Effector memory CD8-positive, alpha-beta T cell (primary cell): Measurements from ENCODE around the gene PLOD3.

Experiments
- ATAC-seq: fragments of 150-1000 bp; cut with Tn5 transposase; replicated peaks from 2 replicates; pipeline ENCODE4 v1.10.0; 2021; ENCODE audit warnings: mild to moderate bottlenecking, moderate library complexity
- DNase-seq, 3 experiments: peaks; one replicate each; pipeline ENCODE4 v3.0.0; 2021
- H3K27ac Mint-ChIP-seq, 2 donors: one replicate each; pipeline ENCODE4 v1.8.0; 2022; ENCODE audit warnings: mild to moderate bottlenecking in 2 of 2, mixed read lengths in 2 of 2, moderate library complexity in 2 of 2
- H3K27me3 Mint-ChIP-seq, 2 donors: one replicate each; pipeline ENCODE4 v1.8.0; 2022; ENCODE audit warnings: mixed read lengths in 2 of 2
- H3K36me3 Mint-ChIP-seq: one replicate; pipeline ENCODE4 v1.8.0; 2022; ENCODE audit warnings: mild to moderate bottlenecking, moderate library complexity, mixed read lengths; ENCODE audit not compliant: insufficient read depth
- H3K4me1 Mint-ChIP-seq, 2 donors: one replicate each; pipeline ENCODE4 v1.8.0; 2022; ENCODE audit warnings: low read depth in 2 of 2, mixed read lengths in 2 of 2
- H3K4me3 Mint-ChIP-seq, 2 donors: one replicate each; pipeline ENCODE4 v1.8.0; 2022; ENCODE audit warnings: mild to moderate bottlenecking in 2 of 2, mixed read lengths in 2 of 2, moderate library complexity in 2 of 2
- H3K9me3 Mint-ChIP-seq, 2 donors: one replicate each; pipeline ENCODE4 v1.8.0; 2022; ENCODE audit warnings: mixed read lengths in 2 of 2

The PLOD3 gene

GRCh38 chr7:101174322-101174854, 43.0 kb downstream of the PLOD3 start:
- no peaks in the 10 kb centered on the region for H3K9me3 Mint-ChIP-seq
- peak overlapping the region; percentile 69 for H3K4me3 Mint-ChIP-seq
- DNase-seq (no peak), ATAC-seq (no peak)
- H3K4me1 Mint-ChIP-seq, result peaks cover 38 to 41% of the 10 kb centered on the region in 2 donors
- peaks cover 88 to 100% of the 10 kb centered on the region in 2 donors for H3K27me3 Mint-ChIP-seq
- peaks cover 14% of the 10 kb centered on the region for H3K36me3 Mint-ChIP-seq
- no peak overlapping the region for H3K27ac Mint-ChIP-seq

DNA sequence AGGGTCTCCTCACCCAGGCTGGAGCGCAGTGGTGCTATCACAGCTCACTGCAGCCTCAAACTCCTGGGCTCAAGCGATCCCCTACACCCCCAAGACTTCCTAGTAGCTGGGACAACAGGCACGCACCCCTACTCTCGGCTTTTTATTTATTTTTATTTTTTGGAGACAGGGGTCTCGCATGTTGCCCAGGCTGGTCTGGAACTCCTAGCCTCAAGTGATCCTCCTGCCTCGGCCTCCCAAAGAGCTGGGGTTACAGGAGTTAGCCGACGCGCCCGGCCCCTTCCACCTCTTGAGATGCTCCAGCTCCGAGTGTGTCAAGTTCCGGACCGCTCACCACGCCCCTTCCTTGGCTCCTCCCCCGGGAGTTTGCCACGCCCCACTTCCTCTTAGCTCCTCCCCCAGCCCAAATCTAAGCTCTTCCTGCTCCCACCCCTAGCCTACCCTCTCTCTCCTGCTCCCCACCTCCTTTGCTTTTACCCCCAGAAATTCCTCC, 43.6 kb downstream of the PLOD3 start:
- H3K27ac Mint-ChIP-seq, result no peak overlapping the region
- H3K4me1 Mint-ChIP-seq, result peaks cover 39 to 44% of the 10 kb centered on the region in 2 donors
- peaks cover 88 to 100% of the 10 kb centered on the region in 2 donors for H3K27me3 Mint-ChIP-seq
- H3K4me3 Mint-ChIP-seq, result peak overlapping the region; percentile 69
- ATAC-seq (peak; percentile 58), DNase-seq (peak; percentile 54 to 69 (median 59))
- H3K9me3 Mint-ChIP-seq, result no peaks in the 10 kb centered on the region
- H3K36me3 Mint-ChIP-seq, result peaks cover 14% of the 10 kb centered on the region

DNA sequence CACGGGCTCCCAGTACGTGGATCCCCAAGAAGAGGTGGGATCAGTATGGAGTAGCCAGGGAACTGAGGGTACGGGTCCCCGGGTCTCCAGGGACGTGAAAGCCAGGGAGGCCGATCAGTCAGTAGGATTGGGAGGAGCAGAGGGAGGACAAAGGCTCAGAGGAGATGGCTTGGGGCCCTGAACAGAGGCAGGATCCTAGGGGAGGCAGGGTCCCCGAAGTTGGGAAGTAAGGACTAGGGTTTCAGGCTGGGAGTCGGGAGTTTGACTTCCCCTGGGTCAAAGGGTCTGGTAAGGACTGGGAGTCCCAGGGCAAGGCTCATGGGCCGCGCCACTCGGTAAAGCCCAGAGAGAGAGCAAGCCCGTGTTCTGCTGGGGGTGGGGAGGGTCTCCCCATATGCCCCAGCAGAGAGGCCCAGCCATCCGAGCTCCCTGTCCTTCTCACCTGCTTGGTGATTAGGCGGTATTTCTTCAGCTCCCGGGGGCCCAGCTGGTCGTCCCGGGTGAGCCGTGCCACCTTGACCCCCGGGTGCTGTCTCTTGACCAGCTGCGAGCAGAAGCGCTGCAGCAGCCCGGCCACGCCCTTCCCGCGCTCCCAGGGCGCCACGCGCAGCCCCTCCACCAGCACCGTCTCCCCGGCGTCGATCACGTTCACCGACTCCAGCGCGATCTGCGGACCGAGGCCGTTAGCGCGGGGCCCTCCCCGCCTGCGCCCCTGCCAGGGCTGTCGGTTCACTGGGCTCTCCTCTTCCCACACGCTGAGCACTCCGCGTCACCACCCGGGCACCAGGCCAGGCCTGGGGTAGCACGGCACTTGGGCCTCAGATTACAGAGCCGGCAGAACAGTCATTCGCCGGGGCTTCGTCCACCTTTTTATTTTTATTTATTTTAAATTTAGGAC, 44.3 kb downstream of the PLOD3 start:
- Mint-ChIP-seq H3K27ac (no peak overlapping the region), H3K4me3 (peak overlapping the region; percentile 69), H3K4me1 (peaks cover 44 to 48% of the 10 kb centered on the region in 2 donors), H3K9me3 (no peaks in the 10 kb centered on the region), H3K36me3 (peaks cover 14% of the 10 kb centered on the region), H3K27me3 (peaks cover 91 to 100% of the 10 kb centered on the region in 2 donors)
- ATAC-seq, result peak; percentile 15
- no peak for DNase-seq

DNA sequence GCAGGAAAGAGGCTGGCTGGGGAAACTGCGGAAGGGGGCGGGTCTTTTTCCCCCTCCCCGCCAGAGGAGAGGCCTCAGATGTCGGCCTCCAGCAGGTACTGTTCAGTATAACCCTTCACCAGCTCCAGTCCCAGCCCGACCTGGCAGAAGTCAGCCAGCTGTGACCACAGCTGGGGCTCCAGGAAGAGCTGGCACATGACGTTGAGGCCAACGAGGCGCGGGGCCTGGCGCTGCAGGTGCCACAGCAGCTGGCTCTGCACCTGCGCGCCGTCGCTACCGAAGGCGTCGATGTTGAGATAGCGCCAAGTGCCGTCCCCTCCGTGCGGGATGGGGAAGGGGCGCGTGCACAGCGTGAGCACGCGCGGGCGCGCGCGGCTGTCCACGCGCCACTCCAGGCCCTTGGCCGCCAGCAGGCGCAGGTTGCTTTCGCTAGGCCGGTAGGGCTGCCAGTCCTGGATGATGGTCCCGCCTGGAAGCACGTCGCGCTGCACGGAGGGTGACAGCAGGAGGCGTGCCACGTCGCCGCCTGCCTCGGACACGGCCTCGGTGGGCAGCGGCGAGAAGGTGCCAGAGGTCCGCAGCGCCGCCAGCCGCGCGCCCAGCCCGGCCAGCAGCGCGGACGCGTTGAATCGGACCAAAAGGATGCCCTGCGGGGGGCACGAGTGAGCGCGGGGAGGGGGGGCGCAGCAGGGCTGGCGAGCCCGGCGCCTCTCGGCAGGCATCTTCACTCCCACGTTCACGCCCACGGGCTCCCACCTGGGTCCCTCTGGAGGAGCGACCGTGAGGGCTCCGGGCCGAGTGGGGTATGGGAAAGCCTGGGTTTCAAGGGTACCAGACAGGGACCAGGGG, 45.2 kb downstream of the PLOD3 start:
- Mint-ChIP-seq H3K9me3 (no peaks in the 10 kb centered on the region), H3K27me3 (peaks cover 91 to 100% of the 10 kb centered on the region in 2 donors), H3K36me3 (peaks cover 14% of the 10 kb centered on the region), H3K4me1 (peaks cover 48 to 49% of the 10 kb centered on the region in 2 donors), H3K27ac (no peak overlapping the region), H3K4me3 (peak overlapping the region; percentile 56 to 69)
- DNase-seq (no peak), ATAC-seq (peak; percentile 19)

DNA sequence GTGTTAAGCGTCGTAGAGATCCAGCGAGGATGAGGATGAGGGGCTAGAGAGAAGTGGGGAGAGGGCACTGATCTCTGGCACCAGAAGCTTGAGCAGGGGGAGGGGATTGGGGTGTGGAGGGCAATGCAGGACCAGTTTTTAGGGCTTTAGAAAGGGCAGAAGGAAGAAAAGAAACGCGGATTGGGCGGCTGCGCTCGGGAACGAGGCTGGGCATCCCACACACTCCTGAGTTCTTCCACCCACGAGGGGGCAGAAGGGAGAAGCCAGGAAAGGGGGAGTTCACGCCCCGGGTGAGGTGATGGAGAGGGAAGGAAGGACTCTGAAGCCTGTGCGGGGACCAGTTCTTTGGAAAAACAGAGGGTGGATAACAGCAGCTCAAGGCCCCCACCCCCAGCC, 45.9 kb downstream of the PLOD3 start:
- Mint-ChIP-seq H3K4me3 (peak overlapping the region; percentile 56 to 66), H3K27me3 (peaks cover 90 to 100% of the 10 kb centered on the region in 2 donors), H3K4me1 (peaks cover 52 to 54% of the 10 kb centered on the region in 2 donors), H3K9me3 (no peaks in the 10 kb centered on the region), H3K36me3 (peaks cover 21% of the 10 kb centered on the region), H3K27ac (peak overlapping the region; percentile 3 to 42)
- ATAC-seq (no peak), DNase-seq (no peak)

DNA sequence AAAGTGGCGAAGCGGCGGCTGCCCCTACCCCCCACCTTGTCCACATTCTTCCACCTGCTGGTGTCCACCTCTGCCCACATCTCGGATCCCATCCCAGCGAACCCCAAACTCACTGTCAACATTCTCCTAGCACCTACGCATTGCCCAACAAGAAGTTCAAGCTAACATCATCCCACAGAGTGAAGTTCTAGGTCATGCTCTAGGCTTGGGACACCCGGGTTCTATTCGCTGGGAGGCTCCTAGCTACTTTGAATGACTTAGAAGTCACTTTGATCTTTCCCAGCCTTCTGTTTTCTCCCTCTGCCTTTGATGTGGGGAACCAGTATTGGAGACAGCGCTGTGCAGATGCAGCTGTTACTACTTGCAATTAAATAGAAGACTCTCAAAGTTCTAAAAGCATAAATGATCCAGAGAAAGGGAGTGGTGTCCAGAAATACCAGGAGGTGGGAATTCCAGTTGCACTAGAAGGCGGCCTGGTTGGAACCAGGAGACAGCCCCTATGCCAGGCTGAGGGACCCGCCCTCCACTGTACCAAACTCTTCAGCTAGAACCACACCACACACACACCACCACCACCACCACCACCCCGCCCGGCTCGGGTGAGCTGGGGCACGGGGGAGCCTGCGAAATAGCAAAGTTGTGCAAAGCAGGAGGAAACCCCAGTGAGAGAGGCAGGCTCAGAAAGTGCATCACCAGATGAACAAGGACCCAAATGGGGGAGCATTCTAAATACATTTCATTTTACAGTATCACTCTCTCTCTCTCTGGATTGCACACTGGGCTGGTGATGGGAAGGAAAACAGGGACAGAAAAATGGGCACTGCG, 46.6 kb downstream of the PLOD3 start:
- peaks cover 22% of the 10 kb centered on the region for H3K36me3 Mint-ChIP-seq
- no peak for ATAC-seq
- H3K9me3 Mint-ChIP-seq, result no peaks in the 10 kb centered on the region
- DNase-seq, result no peak
- peak overlapping the region; percentile 3 to 42 for H3K27ac Mint-ChIP-seq
- peaks cover 56 to 57% of the 10 kb centered on the region in 2 donors for H3K4me1 Mint-ChIP-seq
- H3K27me3 Mint-ChIP-seq, result peaks cover 90 to 100% of the 10 kb centered on the region in 2 donors
- H3K4me3 Mint-ChIP-seq, result peak overlapping the region; percentile 56 to 66

DNA sequence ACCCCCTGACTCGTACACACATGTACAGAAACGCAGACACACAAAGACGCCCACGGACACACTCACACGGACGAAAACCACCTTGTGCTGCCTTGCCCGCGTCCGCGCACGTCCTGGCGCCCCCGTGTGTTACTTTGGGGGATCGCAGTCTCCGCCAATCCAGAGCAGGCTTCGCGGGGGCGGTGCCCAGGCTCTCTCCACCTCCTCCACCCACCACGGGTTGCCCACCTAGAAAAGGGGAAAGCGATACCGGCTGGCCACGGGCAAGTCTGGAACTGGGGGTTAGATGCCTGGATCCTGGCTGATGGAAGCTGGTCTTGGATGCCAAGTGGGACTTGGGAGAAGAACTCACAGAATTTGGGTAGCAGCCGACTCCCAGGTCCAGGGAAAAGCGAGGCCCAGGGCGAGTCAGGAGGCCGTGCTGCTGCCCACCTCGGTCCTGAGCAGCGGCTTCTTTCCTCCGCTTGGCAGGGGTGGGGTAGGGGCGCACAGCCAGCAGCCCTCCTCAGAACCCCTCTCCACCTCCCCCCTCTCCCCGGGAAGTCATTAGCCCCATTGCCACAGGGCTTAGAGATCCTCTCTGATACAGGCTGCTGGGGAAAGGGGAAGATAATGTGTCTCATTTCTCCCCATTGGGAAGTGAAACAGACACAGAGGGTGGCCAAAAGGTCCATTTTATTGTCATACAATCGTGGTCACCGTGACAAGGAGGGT, 47.4 kb downstream of the PLOD3 start:
- ATAC-seq, result peak; percentile 61
- H3K4me3 Mint-ChIP-seq, result peak overlapping the region; percentile 56 to 57
- peaks cover 31% of the 10 kb centered on the region for H3K36me3 Mint-ChIP-seq
- peaks cover 64 to 66% of the 10 kb centered on the region in 2 donors for H3K4me1 Mint-ChIP-seq
- no peak overlapping the region for H3K27ac Mint-ChIP-seq
- peak; percentile 81 to 84 (median 82) for DNase-seq
- peaks cover 0 to 4% of the 10 kb centered on the region in 2 donors for H3K9me3 Mint-ChIP-seq
- H3K27me3 Mint-ChIP-seq, result peaks cover 90 to 100% of the 10 kb centered on the region in 2 donors

DNA sequence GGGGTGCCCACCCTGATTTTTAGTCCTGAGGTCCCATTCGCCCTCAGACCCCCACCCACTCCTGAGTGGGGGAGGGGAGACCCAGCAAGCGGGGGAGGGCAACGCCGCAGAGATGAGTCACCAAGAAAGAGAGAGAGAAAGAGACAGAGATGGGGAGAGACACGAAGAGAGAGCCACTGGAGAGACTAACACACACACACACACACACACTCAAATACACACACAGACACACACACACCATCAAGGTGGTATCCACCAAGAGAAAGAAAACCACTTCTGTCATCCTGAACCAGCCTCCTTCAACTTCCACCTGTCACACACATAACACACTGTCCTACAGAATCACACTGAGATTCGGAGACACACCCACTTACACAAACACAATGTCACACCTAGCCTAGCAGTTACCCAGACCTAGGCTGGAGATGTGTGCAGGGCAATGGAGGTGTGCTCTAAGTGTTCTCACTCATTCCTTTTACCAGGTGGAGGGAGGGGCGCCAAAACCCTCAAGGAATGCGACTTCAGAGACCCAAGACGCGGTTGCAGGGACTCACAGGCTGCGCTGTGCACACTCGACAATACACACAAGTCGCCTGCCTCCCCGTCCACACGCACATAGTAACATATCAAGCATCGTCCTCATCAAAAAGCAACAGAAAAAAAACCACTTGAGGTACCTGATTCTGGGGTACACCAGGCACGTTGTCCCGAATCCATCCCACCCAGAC, 48.1 kb downstream of the PLOD3 start:
- no peak for DNase-seq
- Mint-ChIP-seq H3K27ac (no peak overlapping the region), H3K36me3 (peaks cover 35% of the 10 kb centered on the region), H3K4me3 (peak overlapping the region; percentile 36 to 57), H3K9me3 (peaks cover 0 to 4% of the 10 kb centered on the region in 2 donors), H3K27me3 (peaks cover 82 to 97% of the 10 kb centered on the region in 2 donors), H3K4me1 (peaks cover 63 to 64% of the 10 kb centered on the region in 2 donors)
- ATAC-seq, result peak; percentile 2

GRCh38 chr7:101168412-101169049, 48.9 kb downstream of the PLOD3 start:
- no peak for DNase-seq
- H3K4me3 Mint-ChIP-seq, result peak overlapping the region in 1 of 2 donors; percentile 2
- no peak for ATAC-seq
- H3K27me3 Mint-ChIP-seq, result peaks cover 76 to 90% of the 10 kb centered on the region in 2 donors
- peaks cover 29% of the 10 kb centered on the region for H3K36me3 Mint-ChIP-seq
- no peak overlapping the region for H3K27ac Mint-ChIP-seq
- peaks cover 57 to 59% of the 10 kb centered on the region in 2 donors for H3K4me1 Mint-ChIP-seq
- peaks cover 0 to 4% of the 10 kb centered on the region in 2 donors for H3K9me3 Mint-ChIP-seq

DNA sequence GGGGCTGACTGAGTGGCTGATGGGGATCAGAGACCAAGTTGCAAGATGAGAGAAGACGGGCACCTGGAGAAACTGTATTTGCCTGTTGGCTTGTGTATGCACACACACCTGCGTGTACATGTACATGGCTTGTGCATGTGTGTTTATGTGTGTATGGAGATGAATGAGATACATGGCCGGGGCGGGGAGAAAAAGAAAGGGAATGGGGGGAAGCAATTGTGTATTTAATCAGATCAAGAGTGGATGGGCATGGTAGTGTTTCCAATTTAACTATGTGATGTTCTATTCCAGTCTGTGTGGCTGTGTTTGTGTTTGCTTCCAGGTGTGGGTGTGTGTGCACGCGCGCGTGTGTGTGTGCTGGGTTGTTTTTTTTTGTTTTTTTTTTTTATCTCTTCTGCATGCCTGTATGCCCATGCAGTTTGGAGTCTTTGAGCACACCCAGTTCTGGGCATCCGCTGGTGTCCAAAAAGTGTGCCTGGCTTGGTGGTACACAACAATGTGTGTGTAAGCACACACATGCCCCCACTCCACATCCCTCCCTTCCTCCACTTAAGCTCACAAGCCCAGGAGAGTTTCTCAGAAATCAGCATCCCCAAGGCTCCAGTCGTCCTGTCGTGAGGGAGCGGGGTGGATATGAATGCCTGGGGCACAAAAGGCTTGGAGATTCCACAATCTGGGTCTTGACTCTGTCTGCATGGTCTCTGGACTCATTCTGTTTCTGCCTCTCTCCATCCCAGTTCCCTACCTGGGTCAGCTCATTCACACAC, 49.6 kb downstream of the PLOD3 start:
- Mint-ChIP-seq H3K9me3 (peaks cover 0 to 4% of the 10 kb centered on the region in 2 donors), H3K4me1 (peaks cover 56 to 58% of the 10 kb centered on the region in 2 donors), H3K36me3 (peaks cover 29% of the 10 kb centered on the region), H3K27ac (no peak overlapping the region), H3K4me3 (no peak overlapping the region), H3K27me3 (peaks cover 72 to 83% of the 10 kb centered on the region in 2 donors)
- ATAC-seq, result no peak
- DNase-seq, result no peak
